ENCODE results near the gene MEIS1. TPM values are rescaled to one million over a fixed set of nuclear protein-coding genes. Genes with fewer than 3 reads are reported as not detected.

The MEIS1 gene
- total RNA-seq, 1 experiment from 2014 or later = 3.9 TPM

GRCh38 chr2:66530651-66531050 is 95.7 kb downstream of the MEIS1 start:
- DNase-seq (ENCODE audit: extremely low read depth, low read depth) = no peak

DNA sequence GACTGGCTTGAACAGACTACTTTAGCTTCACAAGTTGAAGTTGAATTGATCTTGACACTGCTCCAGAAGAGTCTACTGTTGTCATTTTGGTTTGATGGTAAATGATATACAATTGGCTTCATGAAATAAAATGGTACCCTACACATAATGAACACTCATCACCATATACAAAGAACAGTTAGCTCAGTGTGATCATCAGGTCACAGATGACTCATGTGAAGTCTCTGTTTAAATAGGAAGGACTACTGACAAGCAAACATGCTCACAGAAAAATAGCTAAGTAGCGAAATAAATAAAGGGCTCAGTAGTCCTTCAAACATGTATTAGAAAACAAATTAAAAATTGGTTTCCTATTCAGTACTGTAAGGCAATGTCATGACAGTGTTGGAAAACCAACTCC is 96.2 kb downstream of the MEIS1 start:
- no peak for DNase-seq (ENCODE audit: extremely low read depth, low read depth)

- DNase-seq (ENCODE audit: extremely low read depth, low read depth) = no peak
Observed at GRCh38 chr2:66531567-66531966, 96.6 kb downstream of the MEIS1 start.

DNA sequence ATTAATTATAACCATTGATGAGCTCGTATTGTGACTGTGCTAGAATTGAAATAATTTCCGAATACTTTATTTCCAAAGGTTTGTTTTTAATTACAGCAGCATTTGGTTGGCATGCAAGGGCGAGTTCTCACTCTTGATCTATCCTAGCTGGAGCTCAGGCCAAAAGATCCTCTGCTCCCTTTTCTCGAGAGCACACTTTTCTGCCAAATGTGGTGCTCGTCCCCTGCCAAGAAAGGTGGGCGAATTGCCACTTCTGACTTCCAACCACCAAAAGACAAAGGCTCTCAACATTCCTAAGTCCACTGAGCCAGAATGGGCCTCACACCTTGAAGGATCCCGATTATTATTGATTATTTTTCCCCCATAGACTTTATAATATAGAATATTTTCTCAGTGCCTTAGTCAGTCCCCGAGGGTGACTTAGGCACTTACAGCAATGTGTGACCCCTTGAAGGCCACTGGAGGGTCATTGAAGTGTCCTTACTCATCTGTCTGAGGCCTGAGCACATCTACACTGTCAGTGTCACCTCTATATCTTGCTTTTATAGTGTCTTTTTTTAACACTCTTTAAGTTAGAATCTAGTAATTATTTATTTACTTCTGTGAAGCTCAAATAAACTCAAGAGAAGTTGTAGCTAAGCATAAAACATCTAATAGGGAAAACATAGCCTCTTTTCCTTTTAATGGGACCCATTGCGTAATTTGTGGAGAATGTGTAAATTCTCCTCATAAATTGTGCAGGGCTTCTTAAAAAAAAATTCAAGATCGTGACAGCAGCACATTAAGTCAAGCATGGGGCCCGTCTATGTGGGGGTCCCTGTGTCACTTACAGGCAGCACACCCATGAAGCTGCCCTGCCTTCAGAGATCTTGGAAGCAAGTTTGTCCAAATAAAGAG is 98.3 kb downstream of the MEIS1 start:
- DNase-seq (ENCODE audit: extremely low read depth, low read depth) = no peak

GRCh38 chr2:66534461-66534860 is 99.5 kb downstream of the MEIS1 start:
- no peak for DNase-seq (ENCODE audit: extremely low read depth, low read depth)

- DNase-seq (ENCODE audit: extremely low read depth, low read depth) = no peak
Observed at GRCh38 chr2:66535574-66536289, 100.8 kb downstream of the MEIS1 start.

GRCh38 chr2:66536290-66536673 is 101.4 kb downstream of the MEIS1 start:
- DNase-seq (ENCODE audit: extremely low read depth, low read depth) = no peak

GRCh38 chr2:66536997-66537396 is 102.1 kb downstream of the MEIS1 start:
- DNase-seq (ENCODE audit: extremely low read depth, low read depth) = no peak

DNA sequence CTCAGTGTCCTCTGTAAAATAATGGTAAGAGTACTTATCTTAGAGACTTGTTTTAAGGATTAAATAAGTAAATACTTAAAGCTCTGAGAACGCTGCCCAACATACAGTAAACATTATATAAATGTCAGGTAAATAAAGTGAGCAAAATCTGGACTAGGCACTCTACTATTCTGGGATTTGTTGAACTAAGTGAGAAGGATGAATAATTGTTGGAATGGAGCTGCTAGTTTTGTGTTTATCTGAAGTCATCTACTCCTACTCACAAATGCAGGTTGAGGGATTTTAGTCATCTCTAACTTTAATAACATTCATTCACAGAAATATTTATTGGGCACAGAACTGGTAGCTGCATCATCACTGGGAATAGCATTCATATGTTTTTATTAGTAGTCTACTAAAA is 103.4 kb downstream of the MEIS1 start:
- no peak for DNase-seq (ENCODE audit: extremely low read depth, low read depth)

- DNase-seq (ENCODE audit: extremely low read depth, low read depth) = no peak
Observed at GRCh38 chr2:66539452-66539851, 104.5 kb downstream of the MEIS1 start.

GRCh38 chr2:66541646-66542045 is 106.7 kb downstream of the MEIS1 start:
- DNase-seq (ENCODE audit: extremely low read depth, low read depth) = no peak

DNA sequence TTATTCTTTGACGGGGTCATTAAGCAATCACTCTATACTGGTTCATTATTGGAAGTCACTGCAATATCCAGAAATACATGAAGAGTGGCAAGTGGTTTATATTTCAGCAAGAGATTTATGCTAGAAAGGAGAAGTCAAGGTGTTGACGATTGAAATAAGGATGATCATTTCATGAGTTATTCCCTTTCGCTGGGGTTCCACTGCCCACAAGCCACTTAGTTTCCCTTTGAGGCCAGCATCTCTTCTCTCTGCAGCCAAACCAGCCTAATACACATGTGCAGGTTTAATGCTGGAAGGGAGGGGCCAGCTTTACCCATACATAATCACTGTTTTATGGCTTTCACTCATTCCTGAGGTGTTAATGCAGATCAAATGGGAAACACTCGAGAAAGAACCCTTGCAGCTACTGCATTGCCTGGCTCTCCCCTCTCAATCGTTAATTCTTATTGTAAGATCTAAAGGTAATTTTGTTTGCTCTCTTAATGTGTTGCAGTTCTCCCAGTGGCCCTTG is 108.4 kb downstream of the MEIS1 start:
- no peak for DNase-seq (ENCODE audit: extremely low read depth, low read depth)

DNA sequence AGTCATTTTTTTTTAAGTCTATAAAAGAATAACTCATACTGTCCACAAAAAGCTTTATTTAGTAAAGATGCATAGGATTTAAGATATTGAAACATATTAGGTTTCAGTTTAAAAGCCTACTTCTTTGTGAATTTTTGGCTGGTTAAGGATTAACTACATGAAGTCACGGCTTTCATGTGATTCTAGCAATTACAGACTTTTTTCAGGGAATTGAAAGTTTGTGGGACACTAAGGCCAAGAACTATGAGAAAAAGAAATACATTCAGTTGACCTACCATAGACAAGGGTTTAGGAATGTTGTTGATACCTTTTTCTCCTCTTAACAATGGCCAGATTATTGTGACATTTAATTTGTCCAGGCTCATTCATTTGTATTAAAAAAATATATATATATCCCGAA is 109.3 kb downstream of the MEIS1 start:
- DNase-seq (ENCODE audit: extremely low read depth, low read depth) = no peak

DNA sequence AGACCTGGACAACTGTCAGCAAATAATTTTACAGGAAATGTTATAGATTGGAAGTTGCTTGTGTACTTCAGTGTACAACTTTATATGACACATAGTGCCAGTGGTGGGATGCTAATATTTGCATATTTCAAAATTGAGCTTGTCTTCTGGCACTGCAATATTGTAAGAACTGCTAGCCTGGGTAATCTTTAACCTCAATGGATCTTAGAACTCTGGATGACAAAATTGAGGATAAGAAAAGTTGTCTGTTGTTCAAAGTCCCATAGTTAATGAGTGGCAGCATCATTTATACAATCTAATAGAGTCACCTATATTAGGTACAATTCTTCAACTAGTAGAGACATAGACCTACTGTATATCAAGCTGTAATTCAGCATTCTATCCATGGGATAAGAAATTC is 110.3 kb downstream of the MEIS1 start:
- no peak for DNase-seq (ENCODE audit: extremely low read depth, low read depth)

GRCh38 chr2:66547118-66547517 is 112.2 kb downstream of the MEIS1 start:
- no peak for DNase-seq (ENCODE audit: extremely low read depth, low read depth)

DNA sequence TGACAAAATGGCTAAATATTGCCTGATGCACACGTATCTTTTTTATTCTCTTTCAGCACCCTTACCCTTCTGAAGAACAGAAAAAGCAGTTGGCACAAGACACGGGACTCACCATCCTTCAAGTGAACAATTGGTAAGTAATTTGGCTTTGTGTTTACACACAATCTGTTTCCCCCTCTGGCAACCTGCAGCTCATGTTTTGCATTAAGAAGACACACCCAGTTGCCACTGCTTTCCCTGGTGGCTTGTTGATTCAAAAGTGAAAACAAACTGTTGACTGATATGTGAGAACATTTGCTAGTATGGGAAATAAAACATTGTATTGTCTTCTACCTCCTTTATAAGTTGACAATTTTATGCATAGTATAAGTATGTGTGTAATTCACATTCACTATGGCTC is 113.0 kb downstream of the MEIS1 start:
- no peak for DNase-seq (ENCODE audit: extremely low read depth, low read depth)

DNA sequence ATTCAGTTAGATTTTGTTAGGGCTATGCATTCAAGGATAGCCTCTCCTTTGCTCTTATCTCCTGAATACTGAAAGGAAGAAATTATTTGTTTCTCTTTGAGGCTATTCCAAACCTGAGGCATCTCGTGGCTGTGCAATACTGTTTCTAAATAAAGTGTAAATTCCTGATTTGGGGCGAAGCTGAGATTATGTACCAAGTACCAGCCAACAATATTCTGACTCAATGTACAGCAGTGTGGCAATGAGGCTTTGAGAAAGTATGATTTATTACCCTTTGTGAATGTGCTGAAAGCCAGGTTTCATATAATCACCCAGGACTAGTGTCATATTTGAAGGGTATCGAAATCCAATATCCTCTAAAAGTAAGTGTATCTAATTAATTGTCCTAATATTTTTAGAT is 113.5 kb downstream of the MEIS1 start:
- no peak for DNase-seq (ENCODE audit: extremely low read depth, low read depth)

- no peak for DNase-seq (ENCODE audit: extremely low read depth, low read depth)
Observed at GRCh38 chr2:66550826-66551225, 115.9 kb downstream of the MEIS1 start.

- DNase-seq (ENCODE audit: extremely low read depth, low read depth) = no peak
Observed at GRCh38 chr2:66553370-66553769, 118.4 kb downstream of the MEIS1 start.

GRCh38 chr2:66555091-66555490 is 120.2 kb downstream of the MEIS1 start:
- no peak for DNase-seq (ENCODE audit: extremely low read depth, low read depth)

GRCh38 chr2:66555501-66556324 is 120.8 kb downstream of the MEIS1 start:
- no peak for DNase-seq (ENCODE audit: extremely low read depth, low read depth)
